Ectodermal cell (in vitro differentiated cells): ENCODE measurements around the gene FAM72D.
"Not testable (repeated sequence)": the region's sequence is repeated elsewhere in the genome, so short reads cannot be mapped to it uniquely, and the experiment has no call there.

Source experiments
- H3K27ac ChIP-seq: 2 replicates; pipeline ENCODE4 v1.7.0; 2013; ENCODE audit warnings: mild to moderate bottlenecking, low read depth, low read length; ENCODE audit not compliant: insufficient read depth, poor library complexity, severe bottlenecking
- H3K27me3 ChIP-seq: 2 replicates; pipeline ENCODE4 v1.7.0; 2013; ENCODE audit warnings: mild to moderate bottlenecking, low read length; ENCODE audit not compliant: insufficient read depth, control insufficient read depth, poor library complexity, severe bottlenecking
- H3K36me3 ChIP-seq: one replicate; pipeline ENCODE4 v1.7.0; 2013; ENCODE audit warnings: low read length; ENCODE audit not compliant: control insufficient read depth, insufficient read depth
- H3K4me1 ChIP-seq: one replicate; pipeline ENCODE4 v1.7.0; 2013; ENCODE audit warnings: low read length; ENCODE audit not compliant: control insufficient read depth, insufficient read depth
- H3K4me3 ChIP-seq: 2 replicates; pipeline ENCODE4 v1.7.0; 2013; ENCODE audit warnings: low read depth, low read length, control low read depth; ENCODE audit not compliant: insufficient read depth
- H3K9me3 ChIP-seq: 2 replicates; pipeline ENCODE4 v1.7.0; 2013; ENCODE audit warnings: mild to moderate bottlenecking, low read length, moderate library complexity; ENCODE audit not compliant: control insufficient read depth
- WGBS, 2 experiments: methylation state at CpG; one replicate each; pipeline ENCODE4 v1.1.7; 2013; ENCODE audit warnings: missing lambda C conversion rate in 2 of 2; 5-methylcytosine and 5-hydroxymethylcytosine counted together

Gene FAM72D

DNA sequence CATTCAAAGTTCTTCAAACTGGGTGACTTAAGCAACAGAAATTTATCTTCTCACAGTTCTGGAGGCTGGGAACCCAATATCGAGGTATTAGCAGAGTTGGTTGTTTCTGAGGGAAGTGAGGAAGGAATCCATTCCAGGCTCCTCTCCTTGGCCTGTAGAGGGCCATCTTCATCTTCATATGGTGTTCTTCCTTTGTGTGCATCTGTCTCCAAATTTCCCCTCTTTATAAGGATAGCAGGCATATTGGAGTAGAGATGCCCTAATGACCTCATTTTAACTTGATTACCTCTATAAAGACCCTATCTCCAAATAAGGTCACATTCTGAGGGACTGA, 27.3 kb downstream of the FAM72D start:
- not testable (repeated sequence) for H3K4me3 ChIP-seq, H3K9me3 ChIP-seq, H3K4me1 ChIP-seq, H3K27ac ChIP-seq, H3K36me3 ChIP-seq, H3K27me3 ChIP-seq
- WGBS, 2 experiments, result no CpG with 5 or more reads among the region's 1 CpG

DNA sequence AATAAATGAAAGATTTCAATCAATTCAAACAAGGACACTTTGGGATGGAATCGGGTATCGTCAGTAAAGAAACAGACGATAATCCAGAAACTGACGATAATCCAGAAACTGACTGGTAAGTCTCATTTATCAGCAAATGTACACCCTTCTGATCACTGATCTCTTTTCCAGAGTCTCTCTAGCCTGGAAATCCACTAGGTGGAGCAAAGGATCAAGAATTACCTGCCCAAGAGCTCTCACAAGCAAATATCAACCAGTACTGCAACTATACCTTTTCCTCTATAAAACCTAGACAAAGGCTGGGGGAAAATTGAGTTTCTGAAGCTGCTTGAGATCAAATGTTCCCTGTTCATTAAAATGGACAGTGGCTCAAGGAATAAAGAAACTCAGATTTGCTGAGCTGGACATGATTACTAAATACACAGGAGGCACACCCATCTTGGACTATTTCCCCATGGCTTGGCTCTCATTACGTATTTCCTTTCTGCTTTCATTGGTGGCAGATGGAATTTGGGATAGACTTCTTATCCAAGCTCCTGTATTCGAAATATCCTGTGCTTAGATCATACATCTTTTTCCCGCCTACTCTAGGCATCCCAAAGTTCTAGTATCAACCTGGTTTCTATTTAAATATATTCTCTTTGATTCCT, 28.3 kb downstream of the FAM72D start:
- no CpG with 5 or more reads among the region's 7 CpGs for WGBS, 2 experiments

DNA sequence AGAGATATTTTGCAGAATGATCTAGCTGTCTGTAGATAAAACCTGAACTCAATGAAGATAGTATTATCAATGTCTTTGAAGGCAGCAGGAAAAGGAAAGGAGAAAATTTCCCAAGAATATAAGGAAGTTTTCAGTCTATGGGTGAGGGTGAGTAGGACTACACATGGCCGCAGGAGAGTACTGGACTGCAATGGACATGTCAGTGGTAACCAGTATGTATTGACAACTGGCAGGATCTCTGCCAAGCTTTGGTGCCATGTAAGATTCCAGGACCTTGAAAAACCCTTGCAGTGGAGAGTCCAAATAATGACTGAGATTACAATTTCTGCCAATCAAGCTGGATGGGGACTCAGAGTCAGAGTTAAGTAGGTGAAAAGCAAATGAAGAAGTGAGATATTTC, 29.3 kb downstream of the FAM72D start:
- H3K27ac ChIP-seq, H3K36me3 ChIP-seq, H3K4me1 ChIP-seq, H3K27me3 ChIP-seq, H3K9me3 ChIP-seq, H3K4me3 ChIP-seq: not testable (repeated sequence)
- WGBS, 2 experiments, result no CpG with 5 or more reads among the region's 1 CpG

More for the DNA sequence above, 28.3 kb downstream of the FAM72D start:
- H3K9me3 ChIP-seq, H3K36me3 ChIP-seq, H3K4me3 ChIP-seq, H3K4me1 ChIP-seq, H3K27me3 ChIP-seq, H3K27ac ChIP-seq: not testable (repeated sequence)

DNA sequence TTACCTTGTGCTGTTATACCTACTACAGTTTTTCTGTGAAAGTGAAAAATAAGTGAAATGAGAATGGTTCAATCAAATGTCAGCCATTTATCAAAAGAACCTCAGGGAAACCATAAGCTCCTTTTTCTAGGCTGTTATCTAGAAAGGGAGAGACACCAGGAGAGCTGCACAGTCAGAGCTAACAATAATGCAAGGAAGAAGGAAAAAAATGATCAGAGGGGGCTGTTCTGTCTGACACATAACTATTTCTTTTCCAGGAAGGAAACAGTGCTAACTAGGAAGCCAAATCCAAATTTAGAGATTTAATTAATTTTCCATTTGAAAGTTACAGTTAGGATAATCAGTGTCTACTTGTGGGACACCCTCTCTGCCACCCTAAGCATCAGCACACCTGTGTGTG, 31.4 kb downstream of the FAM72D start:
- not testable (repeated sequence) for H3K4me1 ChIP-seq, H3K27ac ChIP-seq, H3K9me3 ChIP-seq, H3K36me3 ChIP-seq, H3K27me3 ChIP-seq, H3K4me3 ChIP-seq

DNA sequence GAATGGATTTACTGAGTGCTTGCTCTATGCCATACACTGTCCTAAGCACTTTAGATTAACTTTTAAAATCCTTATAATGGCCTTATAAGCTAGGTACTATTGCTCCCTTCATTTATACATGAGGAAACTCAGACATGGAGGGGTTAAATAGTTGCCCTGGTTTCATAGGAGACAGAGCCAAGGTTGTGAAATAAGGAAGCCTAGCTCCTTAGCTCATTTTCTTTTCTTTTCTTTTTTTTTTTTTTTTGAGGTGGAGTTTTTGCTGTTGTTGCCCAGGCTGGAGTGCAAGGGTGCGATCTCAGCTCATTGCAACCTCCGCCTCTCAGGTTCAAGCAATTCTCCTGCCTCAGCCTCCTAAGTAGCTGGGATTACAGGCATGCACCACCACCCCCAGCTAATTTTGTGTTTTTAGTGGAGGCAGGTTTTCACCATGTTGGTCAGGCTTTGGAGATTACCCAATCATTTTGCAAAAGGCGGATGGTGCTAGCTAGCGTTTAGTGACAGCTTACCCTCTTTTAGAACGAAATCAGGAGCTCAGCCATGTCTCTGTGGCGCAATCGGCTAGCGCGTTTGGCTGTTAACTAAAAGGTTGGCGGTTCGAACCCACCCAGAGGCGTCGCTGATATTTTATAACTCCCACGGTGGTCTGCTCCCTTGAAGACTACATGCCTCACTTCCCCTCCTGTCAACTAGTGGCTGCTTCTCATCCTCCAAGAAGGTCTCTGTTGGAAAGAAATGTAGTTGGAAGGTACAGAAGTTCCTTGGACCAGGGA, 33.1 kb downstream of the FAM72D start:
- H3K9me3 ChIP-seq, H3K4me3 ChIP-seq, H3K4me1 ChIP-seq, H3K36me3 ChIP-seq, H3K27me3 ChIP-seq, H3K27ac ChIP-seq: not testable (repeated sequence)
- 76 to 77% methylated on average over 11 to 12 of the region's 14 CpGs for WGBS, 2 experiments

DNA sequence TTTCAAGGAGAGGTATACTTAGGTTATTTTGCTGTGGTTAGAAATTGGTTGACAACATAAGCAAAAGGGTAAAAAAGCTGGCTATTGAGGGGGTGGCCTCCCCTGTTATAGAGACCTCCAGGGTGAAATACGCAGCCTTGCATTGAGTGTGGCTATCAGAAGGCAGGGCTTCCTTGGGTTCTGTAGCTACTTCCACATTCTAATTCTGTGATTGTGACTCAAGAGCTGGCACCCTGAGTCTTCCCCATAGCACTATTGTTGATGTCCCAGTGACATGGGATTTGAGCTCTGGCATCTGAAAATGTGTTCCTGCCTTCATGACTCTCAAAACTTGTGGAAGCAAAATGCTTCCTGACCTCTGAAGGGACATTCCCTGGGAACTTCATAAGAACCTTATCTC, 38.7 kb downstream of the FAM72D start:
- not testable (repeated sequence) for H3K27ac ChIP-seq, H3K36me3 ChIP-seq, H3K4me3 ChIP-seq, H3K4me1 ChIP-seq, H3K9me3 ChIP-seq, H3K27me3 ChIP-seq
- no CpG with 5 or more reads among the region's 1 CpG for WGBS, 2 experiments

DNA sequence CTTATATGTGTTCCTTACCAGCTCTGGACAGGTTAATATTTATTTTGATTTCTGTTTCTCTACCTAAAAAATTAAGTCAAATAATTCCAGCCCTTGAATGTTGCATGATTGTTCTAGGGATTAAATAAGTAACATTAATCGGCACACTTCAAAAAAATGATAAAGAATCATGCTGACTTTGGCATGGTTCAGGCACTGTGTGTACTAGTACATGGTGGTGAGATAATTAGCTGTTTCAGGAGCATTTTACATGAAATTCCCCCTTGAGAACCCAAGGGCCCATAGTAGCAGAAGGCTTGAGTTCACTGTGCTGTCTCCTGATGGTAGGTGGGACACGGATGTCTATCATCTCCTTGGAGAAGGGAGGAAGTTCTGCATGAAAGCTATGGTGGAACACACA, 44.8 kb downstream of the FAM72D start:
- WGBS, 2 experiments, result no CpG with 5 or more reads among the region's 2 CpGs
- not testable (repeated sequence) for H3K27me3 ChIP-seq, H3K36me3 ChIP-seq, H3K4me3 ChIP-seq, H3K27ac ChIP-seq, H3K9me3 ChIP-seq, H3K4me1 ChIP-seq

DNA sequence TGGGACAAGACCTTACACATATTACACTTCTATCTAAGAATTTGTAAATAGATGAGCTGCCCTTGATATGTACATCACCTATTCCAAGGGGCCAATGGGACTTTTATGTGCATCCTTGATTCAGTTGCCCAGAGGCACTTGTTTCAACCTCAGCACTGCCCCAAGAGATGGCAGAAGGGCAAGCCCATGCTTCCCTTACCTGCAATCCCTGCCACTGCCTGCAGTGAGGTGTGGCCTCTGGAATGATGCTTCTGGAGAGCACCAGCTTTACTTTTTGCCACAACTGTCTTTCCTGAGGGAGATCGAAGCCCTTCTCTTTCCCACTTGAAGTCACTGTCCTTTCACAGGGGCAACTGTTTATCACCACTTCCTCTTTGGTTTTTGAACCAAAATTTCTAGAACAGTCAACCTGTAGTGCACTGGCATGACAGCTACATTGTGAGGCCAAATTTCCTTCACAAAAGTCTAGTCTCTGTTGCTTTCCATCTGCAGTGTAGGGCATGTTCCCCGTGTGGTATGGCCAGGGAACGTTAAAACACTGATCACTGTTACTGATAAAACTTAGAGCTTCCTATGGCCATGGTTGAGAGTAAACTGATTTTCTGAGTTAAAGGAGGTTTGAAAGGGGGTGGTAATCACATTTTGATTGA, 48.6 kb downstream of the FAM72D start:
- H3K9me3 ChIP-seq, H3K27me3 ChIP-seq, H3K4me3 ChIP-seq, H3K27ac ChIP-seq, H3K4me1 ChIP-seq, H3K36me3 ChIP-seq: not testable (repeated sequence)
- WGBS, 2 experiments, result 80% methylated on average over 1 of the region's 3 CpGs; no CpG with 5 or more reads in 1 of the 2 experiments

DNA sequence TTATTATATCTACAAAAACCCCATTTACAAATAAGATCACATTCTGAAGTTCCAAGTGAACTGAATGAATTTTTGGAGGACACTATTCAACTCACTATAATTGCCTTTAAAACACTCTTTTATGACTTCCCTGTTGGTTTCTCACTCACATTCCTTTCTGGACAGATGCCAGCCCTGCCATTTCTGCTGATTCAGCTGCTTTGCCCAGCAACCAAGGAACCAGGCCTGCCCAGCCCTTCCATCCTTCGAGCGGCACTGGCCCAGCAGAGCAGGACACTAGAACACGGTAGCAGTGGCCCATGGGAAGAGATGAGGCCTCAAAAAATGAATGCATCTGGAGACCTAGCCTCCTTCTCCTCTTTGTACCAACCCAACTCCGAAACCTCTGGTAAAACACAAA, 50.5 kb downstream of the FAM72D start:
- not testable (repeated sequence) for H3K27ac ChIP-seq, H3K4me3 ChIP-seq, H3K27me3 ChIP-seq, H3K4me1 ChIP-seq, H3K36me3 ChIP-seq, H3K9me3 ChIP-seq
- WGBS, 2 experiments, result no CpG with 5 or more reads among the region's 4 CpGs

DNA sequence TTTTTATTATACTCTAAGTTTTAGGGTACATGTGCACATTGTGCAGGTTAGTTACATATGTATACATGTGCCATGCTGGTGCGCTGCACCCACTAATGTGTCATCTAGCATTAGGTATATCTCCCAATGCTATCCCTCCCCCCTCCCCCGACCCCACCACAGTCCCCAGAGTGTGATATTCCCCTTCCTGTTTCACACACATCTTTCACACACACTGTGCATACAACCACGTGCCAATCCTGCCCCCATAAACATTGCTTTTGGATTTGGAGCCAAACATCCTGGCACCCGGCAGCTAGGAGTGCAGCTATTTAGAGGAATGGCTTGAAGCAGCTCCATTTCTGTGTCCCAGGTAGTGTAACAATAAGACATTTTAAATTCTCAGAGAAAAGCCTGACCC, 51.4 kb downstream of the FAM72D start:
- H3K27me3 ChIP-seq, H3K4me1 ChIP-seq, H3K27ac ChIP-seq, H3K4me3 ChIP-seq, H3K9me3 ChIP-seq, H3K36me3 ChIP-seq: not testable (repeated sequence)
- WGBS, 2 experiments, result 100% methylated on average over 1 of the region's 4 CpGs
